Smooth muscle cell (in vitro differentiated cells): Measurements from ENCODE around the gene CDC25B. TPM values are rescaled to one million over a fixed set of nuclear protein-coding genes. Genes with fewer than 3 reads are reported as not detected.

Experiments used
- DNase-seq: peaks from one replicate; lab custom pipeline; 2025; ENCODE audit not compliant: unreplicated experiment; lab: John Stamatoyannopoulos, UW
- H2AFZ ChIP-seq: fragments of 200-600 bp; sonication (generic); 2 replicates; pipeline ENCODE4 v1.6.0; 2016; ENCODE audit warnings: antibody characterized with exemption, low read depth, mild to moderate bottlenecking
- H3F3A ChIP-seq: fragments of 200-600 bp; sonication (generic); 2 replicates; pipeline ENCODE4 v1.6.0; 2017; ENCODE audit warnings: antibody characterized with exemption, low read depth
- H3K27ac ChIP-seq: fragments of 200-600 bp; sonication (generic); 2 replicates; pipeline ENCODE4 v1.5.1; 2016; ENCODE audit warnings: low read depth, mild to moderate bottlenecking
- H3K27me3 ChIP-seq: fragments of 200-600 bp; sonication (generic); 2 replicates; pipeline ENCODE4 v1.6.1; 2016; ENCODE audit warnings: low read depth, mild to moderate bottlenecking
- H3K36me3 ChIP-seq: fragments of 200-600 bp; sonication (generic); 2 replicates; pipeline ENCODE4 v1.5.1; 2016; ENCODE audit warnings: low read depth
- H3K4me1 ChIP-seq: fragments of 200-600 bp; sonication (generic); 2 replicates; pipeline ENCODE4 v1.5.1; 2016; ENCODE audit warnings: low read depth
- H3K4me2 ChIP-seq: fragments of 200-600 bp; sonication (generic); 2 replicates; pipeline ENCODE4 v1.6.0; 2016; ENCODE audit warnings: mild to moderate bottlenecking
- H3K4me3 ChIP-seq: fragments of 200-600 bp; sonication (generic); 2 replicates; pipeline ENCODE4 v1.5.1; 2016; ENCODE audit warnings: mild to moderate bottlenecking
- H3K79me2 ChIP-seq: fragments of 200-600 bp; sonication (generic); 2 replicates; pipeline ENCODE4 v1.6.0; 2016; ENCODE audit warnings: low read depth, mild to moderate bottlenecking
- H3K9ac ChIP-seq: fragments of 200-600 bp; sonication (generic); 2 replicates; pipeline ENCODE4 v1.6.0; 2016; ENCODE audit warnings: low read depth
- H3K9me3 ChIP-seq: fragments of 200-600 bp; sonication (generic); replicated peaks from 2 replicates; pipeline ENCODE4 v1.5.1; 2016; ENCODE audit warnings: low read depth
- H4K20me1 ChIP-seq: fragments of 200-600 bp; sonication (generic); 2 replicates; pipeline ENCODE4 v1.6.0; 2016; ENCODE audit warnings: low read depth
- CTCF ChIP-seq: fragments of 200-600 bp; sonication (generic); IDR thresholded peaks from 2 replicates; pipeline ENCODE4 v1.5.1; 2017; ENCODE audit warnings: borderline replicate concordance, mild to moderate bottlenecking, antibody characterized with exemption; ENCODE audit not compliant: insufficient read depth, poor library complexity, severe bottlenecking
- WGBS: methylation state at CpG from one replicate; pipeline ENCODE4 v1.1.7; 2016; ENCODE audit warnings: low lambda C conversion rate; 5-methylcytosine and 5-hydroxymethylcytosine counted together
- polyA plus RNA-seq: library from polyadenylated mRNA; unstranded; fragments of >200 nt; fragmentation: Nextera tagmentation; extraction: Ambion mirVana; gene quantifications from 2 replicates; pipeline ENCODE4 v1.2.1, GENCODE V29; 2016
- total RNA-seq: library from RNA; depleted of rRNA; stranded (reverse); fragments of >200 nt; gene quantifications from 2 replicates; pipeline ENCODE4 v1.2.3, GENCODE V29; 2014

The CDC25B gene
- total and polyA plus RNA-seq, 2 experiments from 2014 or later, result 14.7 to 14.8 TPM

- Histone ChIP-seq H3K27me3 (no peaks in the 10 kb centered on the region), H2AFZ (no peak overlapping the region), H3K4me3 (no peak overlapping the region), H3K36me3 (no peaks in the 10 kb centered on the region), H3K79me2 (no peaks in the 10 kb centered on the region), H3K27ac (peak overlapping the region; percentile 97), H3K4me2 (no peak overlapping the region), H3F3A (peaks cover 34% of the 10 kb centered on the region), H3K9me3 (no peaks in the 10 kb centered on the region), H4K20me1 (no peaks in the 10 kb centered on the region), H3K4me1 (peaks cover 5% of the 10 kb centered on the region), H3K9ac (no peak overlapping the region)
- 61% methylated on average over 12 of the region's 12 CpGs for WGBS
- no peak for DNase-seq
- TF ChIP-seq CTCF, result no peak
Measured at GRCh38 chr20:3813848-3814581, 17.9 kb downstream of the CDC25B start.

- Histone ChIP-seq H3K36me3 (no peaks in the 10 kb centered on the region), H3F3A (peaks cover 29% of the 10 kb centered on the region), H3K4me1 (peaks cover 9% of the 10 kb centered on the region), H4K20me1 (no peaks in the 10 kb centered on the region), H3K27me3 (no peaks in the 10 kb centered on the region), H3K4me3 (no peak overlapping the region), H2AFZ (no peak overlapping the region), H3K9ac (no peak overlapping the region), H3K4me2 (no peak overlapping the region), H3K79me2 (no peaks in the 10 kb centered on the region), H3K27ac (no peak overlapping the region), H3K9me3 (no peaks in the 10 kb centered on the region)
- no peak for DNase-seq
- TF ChIP-seq CTCF, result no peak
- WGBS, result 92% methylated on average over 7 of the region's 7 CpGs
Measured at GRCh38 chr20:3814928-3815495, 18.9 kb downstream of the CDC25B start.

GRCh38 chr20:3815703-3816315, 19.7 kb downstream of the CDC25B start:
- Histone ChIP-seq H3K36me3 (no peaks in the 10 kb centered on the region), H3K27ac (no peak overlapping the region), H3K79me2 (no peaks in the 10 kb centered on the region), H2AFZ (no peak overlapping the region), H3F3A (peaks cover 23% of the 10 kb centered on the region), H3K4me3 (no peak overlapping the region), H3K4me2 (no peak overlapping the region), H3K9me3 (no peaks in the 10 kb centered on the region), H3K4me1 (peaks cover 9% of the 10 kb centered on the region), H4K20me1 (no peaks in the 10 kb centered on the region), H3K27me3 (no peaks in the 10 kb centered on the region), H3K9ac (no peak overlapping the region)
- no peak for DNase-seq
- 86% methylated on average over 9 of the region's 9 CpGs for WGBS
- no peak for TF ChIP-seq CTCF
